Mesodermal cell (in vitro differentiated cells): Measurements from ENCODE around the gene NELL2.
A peak's percentile ranks its signal among the peaks of the same experiment; 100 is the strongest.

Experiments
- H3K27ac ChIP-seq: 2 replicates; pipeline ENCODE4 v1.7.0; 2013; ENCODE audit warnings: mild to moderate bottlenecking, low read depth, low read length, moderate library complexity; ENCODE audit not compliant: severe bottlenecking
- H3K36me3 ChIP-seq: 2 replicates; pipeline ENCODE4 v1.7.1; 2013; ENCODE audit warnings: mild to moderate bottlenecking, low read length, moderate library complexity; ENCODE audit not compliant: control insufficient read depth, insufficient read depth
- H3K4me1 ChIP-seq: one replicate; pipeline ENCODE4 v1.7.1; 2013; ENCODE audit warnings: mild to moderate bottlenecking, low read length; ENCODE audit not compliant: insufficient read depth, control insufficient read depth, poor library complexity, severe bottlenecking
- H3K4me3 ChIP-seq: 2 replicates; pipeline ENCODE4 v1.7.0; 2013; ENCODE audit warnings: low read length, control low read depth, mild to moderate bottlenecking; ENCODE audit not compliant: insufficient read depth, poor library complexity, severe bottlenecking; ENCODE audit errors: extremely low read depth
- H3K9me3 ChIP-seq: 2 replicates; pipeline ENCODE4 v1.7.1; 2013; ENCODE audit warnings: mild to moderate bottlenecking, low read length, moderate library complexity; ENCODE audit not compliant: control insufficient read depth
- WGBS, 2 experiments: methylation state at CpG; one replicate each; pipeline ENCODE4 v1.1.5; 2013; ENCODE audit warnings: missing lambda C conversion rate in 2 of 2; ENCODE audit not compliant: insufficient coverage in 2 of 2; 5-methylcytosine and 5-hydroxymethylcytosine counted together

NELL2 gene

GRCh38 chr12:44581642-44582242, 294.4 kb downstream of the NELL2 start:
- Histone ChIP-seq H3K27ac (no peak overlapping the region), H3K9me3 (no peaks in the 10 kb centered on the region), H3K4me3 (no peak overlapping the region), H3K36me3 (no peaks in the 10 kb centered on the region), H3K4me1 (no peaks in the 10 kb centered on the region)
- 22% methylated on average over 1 of the region's 1 CpG; no CpG with 5 or more reads in 1 of the 2 experiments for WGBS, 2 experiments

DNA sequence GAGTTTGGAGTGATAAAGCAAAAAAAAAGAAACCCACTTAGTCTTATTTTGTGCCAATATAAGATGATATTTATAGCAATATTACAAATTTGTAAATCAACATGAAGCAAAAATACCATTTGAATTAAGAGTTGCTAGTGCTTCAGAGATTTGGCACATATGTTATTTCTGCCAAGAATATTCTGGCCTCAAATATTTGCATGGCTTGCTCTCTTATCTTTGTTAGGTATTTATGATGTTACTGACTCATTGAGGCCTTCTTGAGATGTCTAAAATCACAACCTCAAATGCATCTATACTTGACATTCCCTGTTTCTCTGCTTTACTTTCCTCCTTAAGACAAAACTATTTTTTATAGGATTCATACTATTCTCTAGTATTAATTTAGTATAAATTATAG, 301.5 kb downstream of the NELL2 start:
- H3K9me3 ChIP-seq, result no peaks in the 10 kb centered on the region
- H3K27ac ChIP-seq, result no peak overlapping the region
- H3K36me3 ChIP-seq, result no peaks in the 10 kb centered on the region
- no peak overlapping the region for H3K4me3 ChIP-seq
- peaks cover 5% of the 10 kb centered on the region for H3K4me1 ChIP-seq

DNA sequence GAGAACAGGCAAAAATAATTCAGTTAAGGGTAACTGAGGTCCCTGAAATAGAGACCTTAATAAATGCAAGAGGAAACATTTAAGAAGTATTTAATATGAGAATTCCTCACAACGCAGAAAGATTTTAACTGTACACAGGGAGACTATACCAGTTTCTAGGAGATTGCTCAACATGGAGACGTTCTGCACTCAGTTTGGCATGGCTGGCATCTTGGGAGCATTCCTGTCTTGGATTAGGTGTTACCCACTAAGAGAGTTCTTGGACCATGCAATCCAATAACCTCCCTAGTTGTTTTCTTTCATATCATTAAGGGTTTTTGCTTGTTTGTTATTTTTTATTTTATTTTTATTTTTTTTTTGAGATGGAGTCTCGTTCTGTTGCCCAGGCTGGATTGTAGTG, 302.4 kb downstream of the NELL2 start:
- Histone ChIP-seq H3K9me3 (no peaks in the 10 kb centered on the region), H3K4me1 (peaks cover 5% of the 10 kb centered on the region), H3K36me3 (no peaks in the 10 kb centered on the region), H3K27ac (no peak overlapping the region), H3K4me3 (no peak overlapping the region)
- 100% methylated on average over 1 of the region's 3 CpGs; no CpG with 5 or more reads in 1 of the 2 experiments for WGBS, 2 experiments

GRCh38 chr12:44571006-44571550, 305.0 kb downstream of the NELL2 start:
- WGBS, 2 experiments, result no CpG with 5 or more reads among the region's 2 CpGs
- H3K36me3 ChIP-seq, result no peaks in the 10 kb centered on the region
- no peaks in the 10 kb centered on the region for H3K9me3 ChIP-seq
- H3K4me1 ChIP-seq, result peaks cover 5% of the 10 kb centered on the region
- H3K4me3 ChIP-seq, result no peak overlapping the region
- peak overlapping the region; percentile 13 for H3K27ac ChIP-seq

GRCh38 chr12:44570036-44570583, 306.0 kb downstream of the NELL2 start:
- 89% methylated on average over 4 of the region's 6 CpGs; no CpG with 5 or more reads in 1 of the 2 experiments for WGBS, 2 experiments
- H3K27ac ChIP-seq, result no peak overlapping the region
- peaks cover 5% of the 10 kb centered on the region for H3K4me1 ChIP-seq
- no peaks in the 10 kb centered on the region for H3K9me3 ChIP-seq
- no peak overlapping the region for H3K4me3 ChIP-seq
- no peaks in the 10 kb centered on the region for H3K36me3 ChIP-seq

DNA sequence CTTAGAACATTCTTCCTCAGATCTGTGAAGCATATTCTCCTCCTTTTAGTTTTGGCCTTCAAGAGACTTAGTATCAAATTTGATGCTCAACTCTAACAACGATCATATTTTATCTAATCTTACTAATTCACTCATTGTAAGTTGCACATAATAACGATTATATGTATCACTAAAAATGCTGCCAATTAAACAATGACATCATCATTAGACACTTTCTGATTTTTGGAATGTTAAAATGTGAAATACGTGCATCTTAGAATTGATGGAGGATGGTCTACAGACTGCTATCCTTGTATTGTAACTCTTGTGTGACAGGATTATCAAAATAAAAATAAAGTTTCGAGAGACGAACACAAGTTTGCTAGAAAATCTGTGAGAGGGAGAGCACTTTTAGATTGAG, 311.0 kb downstream of the NELL2 start:
- Histone ChIP-seq H3K4me1 (no peaks in the 10 kb centered on the region), H3K9me3 (no peaks in the 10 kb centered on the region), H3K27ac (no peak overlapping the region), H3K4me3 (no peak overlapping the region), H3K36me3 (no peaks in the 10 kb centered on the region)
- WGBS, 2 experiments, result 94 to 100% methylated on average over 3 to 4 of the region's 5 CpGs

- no peaks in the 10 kb centered on the region for H3K36me3 ChIP-seq
Observed at GRCh38 chr12:44563486-44563885, 312.6 kb downstream of the NELL2 start.

GRCh38 chr12:44558340-44559100, 317.6 kb downstream of the NELL2 start:
- no peak overlapping the region for H3K4me3 ChIP-seq
- H3K9me3 ChIP-seq, result no peaks in the 10 kb centered on the region
- no peaks in the 10 kb centered on the region for H3K36me3 ChIP-seq
- WGBS, 2 experiments, result 92 to 94% methylated on average over 7 to 8 of the region's 14 CpGs
- no peak overlapping the region for H3K27ac ChIP-seq
- no peaks in the 10 kb centered on the region for H3K4me1 ChIP-seq

More at GRCh38 chr12:44563486-44563885, 312.6 kb downstream of the NELL2 start:
- Histone ChIP-seq H3K4me1 (no peaks in the 10 kb centered on the region), H3K4me3 (no peak overlapping the region), H3K9me3 (no peaks in the 10 kb centered on the region), H3K27ac (no peak overlapping the region)
- WGBS, 2 experiments, result no CpG with 5 or more reads among the region's 4 CpGs

GRCh38 chr12:44555454-44555853, 320.7 kb downstream of the NELL2 start:
- no peaks in the 10 kb centered on the region for H3K4me1 ChIP-seq
- H3K9me3 ChIP-seq, result no peaks in the 10 kb centered on the region
- no peaks in the 10 kb centered on the region for H3K36me3 ChIP-seq
- H3K4me3 ChIP-seq, result no peak overlapping the region
- no peak overlapping the region for H3K27ac ChIP-seq

DNA sequence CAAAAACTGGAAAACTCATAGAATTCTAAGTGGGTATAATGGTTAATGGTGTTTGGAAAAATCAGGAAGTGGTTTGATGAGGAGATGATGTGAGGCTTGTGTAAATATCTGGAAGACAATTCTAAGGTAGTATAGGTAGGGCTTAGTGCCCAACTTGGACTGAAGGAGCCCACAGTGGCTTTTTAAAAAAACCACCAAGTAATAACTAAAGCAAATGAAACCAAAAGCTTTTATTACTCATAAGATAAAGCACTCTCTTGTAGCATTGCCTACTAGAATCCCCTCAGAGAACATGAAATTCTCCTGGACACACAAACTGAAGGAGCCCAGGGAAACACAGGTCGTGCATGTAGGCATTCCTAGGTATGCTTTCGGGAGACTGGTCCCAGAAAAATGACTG, 324.5 kb downstream of the NELL2 start:
- no peak overlapping the region for H3K4me3 ChIP-seq
- H3K4me1 ChIP-seq, result no peaks in the 10 kb centered on the region
- no peak overlapping the region for H3K27ac ChIP-seq
- H3K36me3 ChIP-seq, result no peaks in the 10 kb centered on the region
- no peaks in the 10 kb centered on the region for H3K9me3 ChIP-seq
- WGBS, 2 experiments, result 53 to 85% methylated on average over 2 of the region's 2 CpGs

- Histone ChIP-seq H3K36me3 (no peaks in the 10 kb centered on the region), H3K4me3 (no peak overlapping the region), H3K27ac (no peak overlapping the region), H3K4me1 (no peaks in the 10 kb centered on the region), H3K9me3 (no peaks in the 10 kb centered on the region)
- WGBS, 2 experiments, result 74% methylated on average over 3 of the region's 5 CpGs; no CpG with 5 or more reads in 1 of the 2 experiments
Observed at GRCh38 chr12:44550377-44550776, 325.7 kb downstream of the NELL2 start.
